Cerebellar cortex (tissue), 1 donor: ENCODE results near the gene SPATA6.

ENCODE experiments used
- DNase-seq: peaks from one replicate; pipeline ENCODE4 v3.0.0-alpha.2; 2015; ENCODE audit warnings: low spot score

SPATA6 gene

GRCh38 chr1:48251821-48252220, 220.2 kb downstream of the SPATA6 start:
- DNase-seq, result no peak

- DNase-seq, result no peak
Measured at GRCh38 chr1:48251323-48251722, 220.7 kb downstream of the SPATA6 start.

GRCh38 chr1:48250572-48250971, 221.4 kb downstream of the SPATA6 start:
- DNase-seq, result no peak

- DNase-seq, result no peak
Measured at GRCh38 chr1:48249868-48250267, 222.1 kb downstream of the SPATA6 start.

GRCh38 chr1:48248356-48248755, 223.6 kb downstream of the SPATA6 start:
- DNase-seq, result no peak

- DNase-seq, result peak; percentile 71
Measured at GRCh38 chr1:48246727-48247126, 225.3 kb downstream of the SPATA6 start.
